HG02678 (cell line): ENCODE results near the gene LYST.
A peak's percentile ranks its signal among the peaks of the same experiment; 100 is the strongest.
"Not testable (repeated sequence)": the region's sequence is repeated elsewhere in the genome, so short reads cannot be mapped to it uniquely, and the experiment has no call there.

Experiments
- ATAC-seq: cut with Tn5 transposase; IDR thresholded peaks from one replicate; pipeline ENCODE4 v1.9.1; 2021; ENCODE audit warnings: mild to moderate bottlenecking, moderate library complexity; ENCODE audit not compliant: unreplicated experiment

LYST gene

GRCh38 chr1:235859789-235860188, 6.9 kb downstream of the LYST start:
- ATAC-seq = no peak

DNA sequence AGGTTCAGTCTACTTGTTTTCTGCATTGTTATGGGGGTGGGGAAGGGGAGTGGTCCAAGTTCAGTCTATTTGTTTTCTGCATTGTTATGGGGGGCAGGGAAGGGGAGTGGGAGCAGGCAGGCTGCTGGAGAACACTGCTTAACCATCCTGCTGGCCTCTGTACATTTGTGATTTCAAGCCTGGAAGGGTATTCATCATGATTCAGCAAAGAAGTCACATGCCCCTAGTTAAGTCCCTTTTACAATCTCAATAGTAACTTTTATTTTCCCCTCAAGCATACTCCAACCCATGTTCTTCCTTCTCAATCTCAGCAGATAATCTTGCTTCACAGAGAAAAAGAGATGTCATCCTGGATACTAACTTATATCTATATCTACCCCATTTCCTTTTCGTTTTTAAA, 7.9 kb downstream of the LYST start:
- no peak for ATAC-seq

DNA sequence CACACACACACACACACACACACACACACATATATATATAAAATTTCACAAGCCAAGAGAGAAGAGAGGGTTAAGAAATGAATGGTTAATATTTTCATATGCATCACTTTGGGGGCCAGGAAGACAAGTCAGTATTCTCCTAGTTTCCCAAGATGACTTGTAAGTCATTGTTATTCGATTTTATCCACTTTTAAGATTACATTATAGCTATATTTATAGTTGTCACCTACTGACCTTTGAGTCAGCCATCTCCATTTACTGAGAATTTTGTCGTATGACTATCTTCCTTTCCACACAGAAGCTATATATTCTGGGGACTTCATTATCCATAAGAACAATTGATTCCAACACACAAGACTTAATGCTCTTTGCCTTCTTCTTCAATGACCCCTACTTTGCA, 8.9 kb downstream of the LYST start:
- ATAC-seq = no peak

DNA sequence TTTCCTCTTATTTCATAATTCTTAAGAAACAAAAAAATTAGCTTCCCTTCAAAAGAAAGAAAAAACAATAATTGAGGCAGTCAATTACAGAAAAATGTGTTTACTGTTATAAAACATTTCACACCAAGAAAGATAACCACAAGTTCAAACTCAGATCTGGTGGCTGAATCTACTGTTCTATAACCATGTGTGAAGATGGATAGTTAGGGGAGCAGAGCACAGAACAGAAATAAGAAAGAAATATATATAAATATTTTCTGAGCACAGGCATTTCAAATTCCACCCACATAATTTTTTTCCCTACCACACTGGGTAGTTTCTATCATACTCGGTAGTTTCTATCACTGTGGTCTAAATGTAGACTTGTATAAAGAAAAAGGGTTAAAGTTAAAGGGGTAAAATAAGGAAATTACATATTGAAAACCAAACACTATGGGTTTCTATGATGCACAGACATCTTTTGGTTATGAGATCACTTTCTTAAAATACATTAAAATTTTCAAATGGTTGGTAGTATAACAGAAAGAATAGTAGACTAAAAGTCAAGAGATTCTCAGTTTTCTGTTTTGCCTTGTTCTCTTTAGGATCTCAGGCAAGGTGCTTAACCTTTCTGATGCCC, 10.8 kb downstream of the LYST start:
- peak; percentile 65 for ATAC-seq

DNA sequence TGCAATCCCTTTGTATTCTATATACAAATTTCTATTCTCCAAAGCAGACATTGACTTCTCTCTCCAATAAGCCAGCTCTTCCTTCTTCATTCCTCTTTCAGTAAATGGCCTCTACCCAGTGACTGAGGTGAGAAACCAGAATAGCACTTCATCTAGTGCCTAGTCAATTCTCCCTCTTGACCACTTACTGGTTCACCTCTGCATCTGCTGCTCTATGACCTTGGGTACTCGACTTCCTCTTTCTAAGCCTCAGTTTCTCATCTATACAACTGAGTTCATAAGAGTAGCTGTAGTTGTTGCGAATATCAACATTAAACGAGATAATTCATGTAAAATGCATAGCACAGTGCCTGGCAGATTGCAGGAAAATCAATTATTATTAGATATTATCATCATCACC, 12.4 kb downstream of the LYST start:
- no peak for ATAC-seq

- ATAC-seq = no peak
Observed at GRCh38 chr1:235853653-235854052, 13.1 kb downstream of the LYST start.

- no peak for ATAC-seq
Observed at GRCh38 chr1:235852887-235853286, 13.8 kb downstream of the LYST start.

GRCh38 chr1:235851939-235852338, 14.8 kb downstream of the LYST start:
- no peak for ATAC-seq

- not testable (repeated sequence) for ATAC-seq
Observed at GRCh38 chr1:235848251-235848650, 18.5 kb downstream of the LYST start.

- ATAC-seq = not testable (repeated sequence)
Observed at GRCh38 chr1:235845656-235846107, 21.0 kb downstream of the LYST start.

DNA sequence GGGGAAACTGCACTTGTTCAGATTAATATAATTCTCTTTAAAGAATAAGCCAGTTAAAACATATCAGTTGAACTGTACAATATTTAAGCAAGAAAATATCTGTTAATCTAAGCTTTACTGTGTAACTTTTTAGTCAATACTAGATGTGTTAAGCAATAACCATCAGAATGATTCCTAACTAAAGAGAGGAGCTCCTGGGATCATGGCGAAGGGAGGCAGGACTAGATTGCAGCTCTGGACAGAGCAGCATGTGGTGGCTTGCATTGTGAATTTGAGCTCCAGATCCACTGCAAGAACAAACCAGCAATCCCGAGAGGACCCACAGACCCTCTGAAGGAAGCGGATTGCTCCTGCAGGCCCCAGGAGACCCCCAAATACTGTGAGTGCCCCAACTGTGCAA, 21.9 kb downstream of the LYST start:
- ATAC-seq = no peak

DNA sequence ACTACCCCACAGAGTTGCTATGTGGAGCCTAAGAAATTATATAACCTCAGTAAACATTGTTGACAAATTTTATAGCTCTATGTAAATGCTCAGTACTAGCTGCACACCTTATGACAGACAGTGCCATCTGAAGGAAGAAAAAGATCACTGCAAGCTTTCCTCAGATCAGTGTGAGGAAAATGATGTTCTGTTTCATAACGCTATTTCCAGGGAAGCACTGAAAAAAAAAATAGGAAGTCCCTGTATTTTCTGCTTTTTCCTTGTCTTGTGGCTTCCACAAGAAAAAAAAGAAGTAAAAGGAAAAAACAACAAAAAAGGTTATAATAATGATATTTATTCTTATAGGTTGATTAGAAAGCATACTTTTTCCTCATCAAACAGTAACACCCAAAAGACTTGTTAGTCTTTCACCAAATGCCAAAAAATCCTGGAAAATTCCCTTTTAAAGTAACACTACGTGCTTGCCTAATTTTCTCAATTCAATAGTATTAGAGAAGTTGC, 23.2 kb downstream of the LYST start:
- peak; percentile 59 for ATAC-seq

- ATAC-seq = peak; percentile 79
Observed at GRCh38 chr1:235841938-235842545, 24.7 kb downstream of the LYST start.

DNA sequence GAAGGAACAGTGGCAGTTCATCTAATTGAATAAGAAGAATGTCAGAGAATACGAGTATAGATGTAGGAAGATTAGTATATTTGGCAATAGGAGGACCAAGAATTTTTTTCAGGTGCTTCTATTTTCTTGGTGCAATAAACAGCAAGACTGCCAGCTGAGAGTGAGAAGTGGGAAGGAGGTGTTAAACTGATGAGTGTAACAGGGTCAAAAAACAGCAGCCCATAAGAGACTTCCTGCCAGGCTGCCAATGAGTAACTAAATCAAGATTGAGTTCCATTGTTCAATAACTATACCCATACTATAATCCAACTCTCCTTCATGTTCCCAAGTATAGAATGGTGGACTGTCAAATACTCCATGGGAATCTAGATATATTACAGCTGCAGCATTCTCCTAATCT, 28.7 kb downstream of the LYST start:
- no peak for ATAC-seq

GRCh38 chr1:235835226-235835625, 31.5 kb downstream of the LYST start:
- no peak for ATAC-seq

DNA sequence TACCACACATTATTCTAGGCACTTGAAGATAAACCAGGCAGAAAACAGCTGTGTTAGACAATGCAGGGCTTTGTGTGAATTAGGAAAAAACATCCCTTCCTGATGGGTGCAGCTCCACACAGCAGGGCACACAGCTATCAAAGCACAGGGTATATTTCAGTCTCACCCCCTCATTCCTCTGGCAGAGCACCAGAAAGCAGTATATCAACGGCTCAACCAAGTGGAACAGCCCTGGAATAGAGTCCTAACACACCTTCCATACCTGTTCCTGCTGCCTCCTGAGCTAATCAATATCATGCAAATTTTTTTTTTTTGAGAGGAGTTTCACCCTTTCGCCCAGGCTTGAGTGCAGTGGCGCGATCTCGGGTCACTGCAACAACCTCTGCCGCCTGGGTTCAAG, 32.1 kb downstream of the LYST start:
- no peak for ATAC-seq

- ATAC-seq = no peak
Observed at GRCh38 chr1:235832011-235832410, 34.7 kb downstream of the LYST start.

- peak; percentile 97 for ATAC-seq
Observed at GRCh38 chr1:235831148-235831547, 35.6 kb downstream of the LYST start.

GRCh38 chr1:235826102-235826854, 40.4 kb downstream of the LYST start:
- ATAC-seq = no peak

GRCh38 chr1:235825229-235825628, 41.5 kb downstream of the LYST start:
- no peak for ATAC-seq

DNA sequence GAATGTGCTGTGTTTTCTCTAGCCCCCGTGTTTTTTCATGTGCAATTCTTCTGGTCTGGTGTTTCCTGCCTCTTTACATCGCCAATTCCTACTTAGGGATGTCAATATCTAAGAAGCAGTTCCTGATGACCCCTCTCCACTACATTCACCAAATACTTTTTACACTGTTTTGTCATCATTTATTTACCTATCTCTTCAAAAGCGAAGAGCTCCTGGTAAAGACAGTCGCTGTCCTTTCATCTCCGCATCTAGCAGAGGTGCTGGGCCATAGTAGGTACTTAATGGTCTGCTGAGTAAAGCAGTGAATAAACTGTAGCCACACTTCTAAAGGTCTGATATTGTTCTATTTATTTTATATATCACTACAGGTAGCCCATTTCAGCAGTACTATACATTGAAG, 43.0 kb downstream of the LYST start:
- no peak for ATAC-seq

- ATAC-seq = no peak
Observed at GRCh38 chr1:235822685-235823084, 44.0 kb downstream of the LYST start.
